Activated CD4-positive, alpha-beta T cell treated with anti-CD3 and anti-CD28 coated beads, Interleukin-2, Interleukin-4, amounts not matched to agents 100 ng/mL and 50 ng/mL, durations not matched to agents 16 hours and 8 hours (primary cell): ENCODE data around the gene XYLT2.
"Not testable (repeated sequence)": the region's sequence is repeated elsewhere in the genome, so short reads cannot be mapped to it uniquely, and the experiment has no call there.

ENCODE experiments used
- DNase-seq: peaks from one replicate; pipeline ENCODE4 v3.0.0-alpha.2; 2020; ENCODE audit warnings: low spot score

XYLT2 gene

GRCh38 chr17:50319306-50320004, 26.5 kb upstream of the XYLT2 start:
- no peak for DNase-seq

- DNase-seq: no peak
These were observed 23.7 kb upstream of the XYLT2 start for GRCh38 chr17:50322271-50322670.

GRCh38 chr17:50323060-50323459, 22.9 kb upstream of the XYLT2 start:
- DNase-seq: no peak

GRCh38 chr17:50325906-50326305, 20.0 kb upstream of the XYLT2 start:
- no peak for DNase-seq

GRCh38 chr17:50326831-50327364, 19.0 kb upstream of the XYLT2 start:
- peak; percentile 22 for DNase-seq

DNA sequence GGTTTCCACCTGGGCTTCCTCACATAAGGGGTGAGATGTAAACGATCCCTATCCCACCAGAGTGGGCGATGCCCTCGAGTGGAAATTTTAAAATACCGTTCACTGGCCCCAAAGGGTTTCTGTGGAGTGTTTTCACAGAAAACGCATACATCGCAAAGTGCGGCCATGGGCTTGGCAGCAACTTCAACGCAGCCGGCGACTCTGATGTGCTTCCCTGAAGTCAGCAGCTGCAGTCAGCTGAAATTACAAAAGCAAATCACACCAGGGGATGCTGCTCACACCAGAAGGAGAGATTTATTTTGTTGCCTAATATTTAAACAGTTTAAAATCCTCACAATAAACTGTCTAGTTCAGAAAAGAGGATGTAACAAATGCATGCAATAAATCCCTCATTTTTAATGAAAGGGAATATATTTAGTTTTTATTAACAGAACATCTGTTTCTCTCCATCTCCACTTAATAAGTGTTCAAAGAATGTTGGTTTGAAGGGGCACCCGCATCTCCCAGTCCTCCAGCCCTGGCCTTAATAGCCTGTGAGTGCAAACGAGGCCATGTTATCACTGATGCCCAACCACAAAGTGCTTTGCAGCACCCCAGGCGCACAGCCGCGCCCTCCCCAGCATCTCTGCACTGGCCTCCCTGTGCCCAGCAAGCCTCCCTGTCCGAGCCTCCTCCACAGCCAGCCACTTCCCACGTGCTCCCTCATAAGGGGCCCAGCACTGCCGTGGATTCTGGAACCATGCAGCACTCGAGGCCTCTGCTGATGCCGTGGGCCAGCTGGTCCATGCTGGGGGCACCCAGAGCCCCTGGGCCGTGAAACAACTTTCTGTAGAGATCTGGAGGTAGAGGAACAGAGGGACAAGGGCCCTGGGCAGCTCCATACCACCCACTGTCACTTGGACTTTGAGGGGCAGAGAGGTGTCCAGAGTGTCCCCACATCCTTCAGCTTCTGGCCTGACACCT, 17.3 kb upstream of the XYLT2 start:
- no peak for DNase-seq

DNA sequence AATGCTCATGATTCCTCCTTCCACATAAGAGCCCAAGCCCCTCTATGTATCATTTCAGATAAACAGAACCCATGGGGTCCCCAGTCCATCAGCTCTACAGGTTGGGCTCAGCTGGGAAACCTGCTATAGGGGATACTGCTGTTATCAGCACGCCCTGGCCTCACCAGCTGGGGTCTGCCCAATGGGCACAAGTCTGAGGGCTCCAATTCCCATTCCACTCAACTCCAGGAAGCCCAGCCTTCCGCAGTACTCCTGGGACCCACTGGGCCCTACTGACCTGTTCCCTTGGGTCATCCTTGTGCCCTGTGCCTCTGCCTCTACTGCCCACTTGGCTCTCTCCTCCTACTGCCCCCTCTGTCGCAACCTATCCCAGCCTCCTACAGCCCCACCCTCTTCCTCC, 16.2 kb upstream of the XYLT2 start:
- no peak for DNase-seq

GRCh38 chr17:50330151-50330775, 15.7 kb upstream of the XYLT2 start:
- DNase-seq: no peak

- DNase-seq: peak; percentile 24
These were observed 14.7 kb upstream of the XYLT2 start for GRCh38 chr17:50331085-50331791.

- no peak for DNase-seq
These were observed 13.7 kb upstream of the XYLT2 start for GRCh38 chr17:50332196-50332595.

- DNase-seq: not testable (repeated sequence)
These were observed 12.5 kb upstream of the XYLT2 start for GRCh38 chr17:50333291-50334057.

DNA sequence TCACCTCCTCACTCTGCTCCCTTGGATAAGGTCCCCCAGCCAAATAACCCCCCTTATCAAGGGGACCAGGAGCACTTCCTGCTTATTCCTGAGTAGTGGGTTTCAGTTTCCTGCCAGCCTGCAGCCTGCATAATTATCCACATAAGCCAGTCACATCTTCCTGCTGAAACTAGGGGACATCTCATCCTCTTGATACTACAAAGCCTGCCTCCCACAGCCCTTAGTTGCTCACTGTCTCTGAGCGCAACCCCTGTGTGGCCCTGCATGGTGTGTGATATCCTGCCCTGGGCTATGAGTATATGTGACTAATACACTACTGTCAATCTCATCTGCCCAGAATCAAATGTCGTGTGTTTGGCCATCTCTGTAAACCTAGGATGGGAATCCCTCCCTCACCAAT, 8.0 kb upstream of the XYLT2 start:
- DNase-seq: no peak

DNA sequence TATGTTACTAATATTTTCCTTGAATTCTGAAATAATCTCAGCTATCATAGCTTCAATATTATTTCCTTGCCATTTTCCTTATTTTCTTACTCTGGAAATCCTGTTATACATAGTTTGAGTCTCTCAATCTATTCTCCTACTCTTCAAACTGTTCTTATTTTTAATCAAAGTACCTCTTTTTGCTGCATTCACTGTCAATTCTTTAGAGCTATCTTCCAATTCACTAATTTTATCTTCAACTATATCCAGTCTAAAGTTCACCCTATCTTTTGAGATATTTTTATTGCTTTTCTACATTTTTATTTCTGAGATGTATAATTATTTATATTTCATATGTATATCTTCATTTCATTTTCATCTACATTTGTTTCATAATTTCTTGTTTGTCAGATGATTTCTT, 7.3 kb upstream of the XYLT2 start:
- no peak for DNase-seq

GRCh38 chr17:50339381-50339780, 6.5 kb upstream of the XYLT2 start:
- no peak for DNase-seq

DNA sequence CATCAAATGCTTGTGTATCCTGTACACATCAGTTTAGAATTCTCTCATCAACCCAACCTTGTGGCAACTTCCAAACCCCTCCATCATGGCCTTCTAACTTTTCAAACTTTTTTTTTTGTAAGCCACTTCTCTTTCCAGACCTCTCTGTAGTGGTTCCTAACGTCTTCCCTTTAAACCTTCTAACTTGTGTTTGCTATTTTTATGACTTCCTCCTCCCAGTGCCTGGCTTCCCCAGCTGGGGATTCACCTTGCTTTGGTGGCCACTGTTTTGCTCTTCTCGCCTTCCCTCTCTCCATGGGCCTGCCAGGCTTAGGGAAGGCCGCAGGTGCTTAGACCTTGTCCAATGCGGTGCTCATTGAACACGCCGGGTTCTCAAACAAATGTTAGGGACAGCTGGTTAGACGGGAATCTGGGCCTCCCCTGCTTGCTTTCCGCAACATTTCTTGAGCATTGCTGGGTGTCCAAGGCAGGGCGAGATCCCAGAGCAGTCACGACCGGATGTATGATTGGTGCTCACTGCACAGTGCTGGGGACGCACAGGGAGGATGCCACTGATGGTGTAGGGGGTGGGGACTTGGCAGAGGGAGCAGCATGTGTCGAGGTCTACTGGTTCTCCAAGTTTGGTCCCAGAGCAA, 1.1 kb upstream of the XYLT2 start:
- DNase-seq: no peak

DNA sequence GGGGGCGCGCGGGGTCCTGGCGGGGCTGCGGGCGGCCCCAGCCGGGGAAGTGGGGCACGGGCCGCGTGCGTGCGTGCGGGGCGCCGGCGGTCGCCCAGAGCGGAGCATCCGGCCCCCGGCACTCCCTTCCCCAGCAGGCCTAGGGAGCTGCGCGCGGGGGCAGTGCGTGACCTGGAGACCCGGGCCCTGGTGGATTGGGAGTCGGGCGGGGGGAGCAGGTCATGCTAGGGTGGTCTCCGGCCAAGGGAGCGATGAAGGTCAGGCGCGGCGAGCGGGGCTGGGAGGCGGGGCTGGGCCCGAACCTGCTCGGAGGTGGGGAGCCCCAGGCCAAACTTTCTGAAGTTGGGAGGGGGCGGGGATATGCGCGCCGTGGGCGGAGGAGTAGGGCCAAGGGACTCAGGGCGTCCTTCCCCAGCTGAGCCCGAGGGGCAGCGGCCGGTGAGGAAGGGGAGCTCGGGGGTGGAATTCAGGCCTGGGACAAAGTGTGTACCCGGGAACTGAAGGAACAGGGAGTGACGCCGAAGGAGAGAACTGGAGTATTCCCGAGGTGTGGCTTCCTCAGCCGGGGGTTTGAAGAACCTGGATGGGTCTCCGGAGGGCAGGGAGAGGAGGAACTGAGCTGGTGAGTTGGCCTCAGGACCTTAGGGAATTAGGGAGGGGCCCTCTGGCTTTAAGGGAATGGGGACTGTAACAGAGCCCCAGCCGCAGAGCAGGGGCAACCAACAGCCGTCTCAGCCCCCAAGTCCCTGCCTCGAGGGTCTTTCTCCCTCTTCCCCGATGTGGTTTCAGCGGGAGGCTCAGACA, 589 bp downstream of the XYLT2 start:
- DNase-seq: peak; percentile 22

DNA sequence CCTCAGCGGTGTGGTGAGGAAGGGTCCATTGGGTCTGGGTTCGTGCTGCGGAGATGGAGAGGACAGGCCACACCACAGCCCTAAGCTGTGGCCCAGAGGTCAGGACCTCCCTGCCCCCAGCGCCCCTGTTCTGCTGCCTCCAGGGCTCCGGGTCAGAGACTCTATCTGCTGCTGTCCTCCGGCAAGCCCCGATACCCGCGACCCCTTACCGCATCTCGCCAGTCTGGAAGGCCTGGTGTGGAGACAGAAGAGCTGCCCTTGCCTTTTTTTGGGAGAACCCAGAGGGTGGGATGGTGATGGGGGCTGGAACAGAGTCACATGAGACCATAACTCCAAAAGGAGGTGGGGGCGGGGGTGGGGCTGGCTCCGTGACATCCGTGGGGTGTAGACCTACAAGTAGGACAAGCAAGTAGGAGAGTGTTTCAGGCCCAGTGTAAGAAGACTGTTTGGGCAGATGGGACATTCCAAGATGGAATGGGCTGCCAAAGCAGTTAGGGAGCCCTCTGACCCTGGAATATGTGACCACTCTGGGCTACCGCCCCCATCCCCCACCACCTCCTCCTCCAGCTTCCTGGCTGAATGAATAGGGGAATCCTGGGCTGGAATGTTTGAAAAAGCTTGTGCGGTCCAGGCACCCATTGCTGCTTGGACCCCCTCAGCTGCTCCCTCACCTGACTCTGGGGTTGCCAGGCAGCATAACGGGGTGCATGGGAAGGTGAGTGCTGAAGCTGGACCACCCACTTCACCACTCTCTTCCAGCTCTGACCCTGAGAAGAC, 1.4 kb downstream of the XYLT2 start:
- no peak for DNase-seq

GRCh38 chr17:50347894-50348291, 2.0 kb downstream of the XYLT2 start:
- no peak for DNase-seq
